ENCODE measurements around the gene HES2.
"Not testable (repeated sequence)": the region's sequence is repeated elsewhere in the genome, so short reads cannot be mapped to it uniquely, and the experiment has no call there.

The HES2 gene

GRCh38 chr1:6454856-6455751 lies 35.4 kb upstream of the HES2 start:
- DNase-seq (ENCODE audit: low read depth in 2 of 2), result no peak

- not testable (repeated sequence) for DNase-seq (ENCODE audit: low read depth in 2 of 2)
Observed at GRCh38 chr1:6453895-6454855, 34.5 kb upstream of the HES2 start.

- no peak for DNase-seq (ENCODE audit: low read depth in 2 of 2)
Observed at GRCh38 chr1:6450943-6451373, 31.2 kb upstream of the HES2 start.

GRCh38 chr1:6450486-6450885 lies 30.8 kb upstream of the HES2 start:
- DNase-seq (ENCODE audit: low read depth in 2 of 2), result not testable (repeated sequence)

- DNase-seq (ENCODE audit: low read depth in 2 of 2), result no peak
Observed at GRCh38 chr1:6450005-6450450, 30.3 kb upstream of the HES2 start.

GRCh38 chr1:6448749-6449631 lies 29.3 kb upstream of the HES2 start:
- no peak for DNase-seq (ENCODE audit: low read depth in 2 of 2)

GRCh38 chr1:6447818-6448748 lies 28.4 kb upstream of the HES2 start:
- DNase-seq (ENCODE audit: low read depth in 2 of 2), result no peak

GRCh38 chr1:6447016-6447817 lies 27.5 kb upstream of the HES2 start:
- no peak for DNase-seq (ENCODE audit: low read depth in 2 of 2)

- DNase-seq (ENCODE audit: low read depth in 2 of 2), result no peak
Observed at GRCh38 chr1:6446665-6447015, 26.9 kb upstream of the HES2 start.

GRCh38 chr1:6445929-6446328 lies 26.2 kb upstream of the HES2 start:
- not testable (repeated sequence) for DNase-seq (ENCODE audit: low read depth in 2 of 2)

- no peak for DNase-seq (ENCODE audit: low read depth in 2 of 2)
Observed at GRCh38 chr1:6445062-6445763, 25.5 kb upstream of the HES2 start.

GRCh38 chr1:6444377-6444776 lies 24.7 kb upstream of the HES2 start:
- no peak for DNase-seq (ENCODE audit: low read depth in 2 of 2)

GRCh38 chr1:6443339-6444115 lies 23.8 kb upstream of the HES2 start:
- DNase-seq (ENCODE audit: low read depth in 2 of 2), result no peak

GRCh38 chr1:6441586-6441985 lies 21.9 kb upstream of the HES2 start:
- DNase-seq (ENCODE audit: low read depth in 2 of 2), result no peak

- DNase-seq (ENCODE audit: low read depth in 2 of 2), result peak; percentile 41 to 52
Observed at GRCh38 chr1:6440198-6441126, 20.7 kb upstream of the HES2 start.

GRCh38 chr1:6438047-6438525 lies 18.4 kb upstream of the HES2 start:
- peak; percentile 36 to 46 for DNase-seq (ENCODE audit: low read depth in 2 of 2)
